GM18508 (cell line): ENCODE measurements around the gene ZBTB8A.
"Not testable (repeated sequence)": the region's sequence is repeated elsewhere in the genome, so short reads cannot be mapped to it uniquely, and the experiment has no call there.

ENCODE experiments used
- ATAC-seq: cut with Tn5 transposase; IDR thresholded peaks from one replicate; pipeline ENCODE4 v1.9.1; 2021; ENCODE audit warnings: moderate number of reproducible peaks; ENCODE audit not compliant: insufficient read depth, unreplicated experiment

ZBTB8A gene

DNA sequence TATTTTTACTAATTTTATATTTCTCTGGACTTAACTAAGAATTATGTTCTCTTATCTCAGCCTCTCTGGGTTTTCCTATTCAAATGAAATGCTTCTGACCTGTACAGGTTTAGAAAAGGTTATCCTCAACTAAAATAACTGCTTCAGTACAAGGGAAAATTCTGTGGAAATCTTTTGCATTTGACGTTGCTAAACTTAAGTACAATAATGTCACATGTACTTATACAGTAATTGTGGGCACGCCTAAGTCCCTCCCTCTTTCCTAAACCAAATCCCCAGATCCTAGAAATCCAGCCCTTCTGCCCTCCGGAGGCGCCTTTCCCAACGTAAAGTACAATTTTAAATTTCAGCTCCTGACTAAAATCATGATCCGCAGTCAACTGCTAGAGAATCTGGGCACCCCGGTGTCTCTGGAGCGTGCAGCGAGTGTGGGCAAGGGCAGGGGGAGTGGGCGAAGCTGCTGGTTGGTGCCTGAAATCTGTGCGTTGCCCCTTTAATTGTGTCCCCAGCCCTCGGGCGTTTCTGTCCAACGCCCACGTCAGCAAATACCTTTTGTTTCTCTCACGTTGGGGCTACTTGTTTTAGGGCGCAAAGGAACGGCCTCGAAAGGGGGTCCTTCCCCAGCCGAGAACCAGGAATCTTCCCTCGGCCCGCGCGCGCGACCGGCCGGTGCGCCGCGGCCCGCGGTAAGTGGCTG is at the start of gene ZBTB8A:
Gene ZBTB8A (plus strand): TSS at position 541 of the 697 bp plus-strand sequence. CDS start 53,505 bp downstream, outside the sequence.
- no peak for ATAC-seq

DNA sequence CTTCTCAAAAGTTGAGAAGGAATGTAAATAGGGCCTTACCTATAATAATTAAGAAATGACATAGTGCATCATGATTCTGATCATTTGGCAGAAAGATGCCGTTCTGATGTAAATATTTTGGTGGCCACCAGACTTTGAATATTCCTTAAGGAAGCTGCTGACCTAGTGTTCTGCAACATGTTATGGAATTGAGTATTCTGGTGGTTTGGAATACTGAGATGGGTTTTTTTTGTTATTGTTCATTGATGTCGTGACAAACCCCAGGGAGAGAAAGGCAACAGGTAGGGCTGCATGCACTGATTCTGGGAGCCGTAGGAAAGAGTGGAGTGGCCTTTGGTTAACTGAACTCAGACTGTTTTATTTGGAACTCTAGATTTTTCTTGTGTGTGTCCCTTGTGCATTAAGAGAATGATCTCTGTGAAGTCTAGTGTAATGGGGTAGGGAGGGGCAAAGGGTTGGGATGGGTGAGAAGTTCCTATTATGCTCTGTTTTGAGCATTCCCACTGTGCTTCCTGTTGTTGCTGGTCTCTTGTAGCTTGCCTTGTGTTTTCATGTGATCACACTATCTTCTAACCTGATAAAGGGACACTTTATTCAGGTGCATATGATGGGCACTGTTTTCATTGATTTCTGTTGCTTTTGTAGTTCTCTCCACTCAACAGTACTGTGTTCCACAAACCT is 49.3 kb upstream of the ZBTB8A start:
- ATAC-seq: no peak

GRCh38 chr1:32491386-32491785 is 47.8 kb upstream of the ZBTB8A start:
- no peak for ATAC-seq

DNA sequence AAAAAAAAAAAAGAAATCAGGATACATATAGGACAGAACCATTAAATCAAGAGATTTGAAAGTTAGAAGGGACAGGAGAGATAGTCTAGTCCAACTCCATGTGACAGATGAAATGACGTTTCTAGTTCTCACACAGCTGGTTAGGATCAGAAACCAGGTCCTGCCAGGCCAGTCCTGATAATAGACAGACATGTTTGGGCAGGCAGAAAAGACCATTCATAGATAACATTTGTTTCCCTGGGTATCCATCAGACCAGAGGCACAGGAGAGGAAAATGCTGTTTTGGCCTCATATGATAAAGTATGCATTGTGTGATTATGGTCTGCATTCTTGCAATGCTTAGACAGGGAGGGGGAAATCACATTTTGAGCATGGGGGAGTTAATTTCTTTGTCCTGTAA is 45.0 kb upstream of the ZBTB8A start:
- no peak for ATAC-seq

GRCh38 chr1:32494711-32495337 is 44.4 kb upstream of the ZBTB8A start:
- no peak for ATAC-seq

- ATAC-seq: no peak
These were observed 43.1 kb upstream of the ZBTB8A start for GRCh38 chr1:32496127-32496526.

GRCh38 chr1:32498751-32499150 is 40.5 kb upstream of the ZBTB8A start:
- ATAC-seq: no peak

DNA sequence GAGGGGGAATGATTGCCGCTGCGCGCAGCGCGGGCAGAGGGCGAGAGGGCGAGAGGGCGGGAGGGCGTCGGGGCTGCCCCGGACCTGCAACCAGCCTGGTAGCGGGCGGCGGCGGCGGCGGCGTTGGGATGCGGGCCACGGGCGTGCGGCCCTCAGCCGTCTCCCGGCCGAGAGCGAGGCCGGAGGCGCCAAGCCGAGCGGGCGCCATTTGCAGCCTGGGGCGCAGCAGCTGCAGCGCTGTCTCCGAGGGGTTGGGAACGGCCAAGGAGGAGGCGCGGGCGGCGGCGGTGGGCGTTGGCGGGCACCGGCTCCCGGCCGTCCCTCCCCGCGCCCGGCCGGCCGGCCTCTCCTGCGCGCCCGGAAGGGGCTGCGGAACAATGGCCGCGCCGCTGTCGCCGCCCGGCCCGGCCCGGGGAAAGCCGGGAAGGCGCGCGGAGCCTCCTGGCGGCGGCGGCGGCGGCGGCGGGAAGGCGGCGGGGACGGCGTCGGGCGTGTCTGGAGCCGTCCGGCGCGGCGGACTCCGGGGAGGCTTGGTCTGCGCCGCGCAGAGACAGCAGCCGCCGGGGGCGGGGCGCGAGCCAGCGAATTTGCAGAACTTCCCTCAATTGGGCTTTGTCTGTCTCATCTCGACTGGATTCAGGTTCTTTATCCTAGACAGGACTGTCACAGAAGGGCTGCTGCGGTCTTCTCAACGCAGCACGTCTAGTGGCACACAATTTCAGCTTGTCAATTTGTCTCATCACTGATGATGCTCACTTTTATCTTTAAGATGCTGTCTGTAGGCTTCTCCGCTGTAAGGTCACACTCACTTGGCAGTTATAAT is 38.6 kb upstream of the ZBTB8A start:
- no peak for ATAC-seq

DNA sequence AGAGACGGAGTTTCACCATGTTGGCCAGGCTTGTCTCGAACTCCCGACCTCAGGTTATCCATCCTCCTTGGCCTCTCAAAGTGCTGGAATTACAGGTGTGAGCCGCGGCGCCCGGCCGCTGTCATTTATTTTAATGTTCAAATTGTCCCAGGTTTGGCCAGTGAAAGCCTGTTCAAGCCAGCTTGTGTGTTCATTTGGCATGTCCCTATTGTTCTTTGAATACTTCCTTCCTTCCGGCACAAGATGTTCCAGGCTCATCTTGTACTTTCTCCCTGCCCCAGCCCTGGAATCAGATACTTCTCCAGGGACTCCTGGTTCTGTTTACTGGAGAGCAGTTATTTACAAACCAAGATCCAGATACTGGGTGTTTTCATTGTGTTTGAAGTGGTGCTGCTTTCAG is 37.4 kb upstream of the ZBTB8A start:
- ATAC-seq: no peak

GRCh38 chr1:32503153-32503552 is 36.1 kb upstream of the ZBTB8A start:
- no peak for ATAC-seq

- ATAC-seq: no peak
These were observed 32.2 kb upstream of the ZBTB8A start for GRCh38 chr1:32507021-32507420.

GRCh38 chr1:32508761-32509160 is 30.5 kb upstream of the ZBTB8A start:
- no peak for ATAC-seq

DNA sequence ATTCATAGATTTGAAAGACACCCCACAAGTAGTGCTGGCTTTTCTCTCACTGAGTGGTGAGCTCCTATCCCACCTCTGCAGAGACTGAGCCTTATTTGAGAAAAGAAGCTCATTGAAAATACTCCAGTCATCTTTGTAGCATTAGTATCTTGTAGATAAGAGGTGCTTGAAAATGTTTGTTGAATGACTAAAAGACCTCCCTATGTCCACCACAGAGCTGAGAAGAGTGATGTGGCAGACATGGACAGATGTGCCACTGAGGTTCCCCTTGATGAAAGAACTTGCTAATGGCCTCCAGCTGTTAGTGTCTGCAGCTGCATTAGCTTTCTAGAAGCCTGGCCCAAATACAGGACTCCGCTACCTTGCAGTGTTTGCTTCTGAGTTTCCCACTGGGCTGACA is 29.3 kb upstream of the ZBTB8A start:
- ATAC-seq: no peak

- ATAC-seq: no peak
These were observed 22.8 kb upstream of the ZBTB8A start for GRCh38 chr1:32516402-32516801.

DNA sequence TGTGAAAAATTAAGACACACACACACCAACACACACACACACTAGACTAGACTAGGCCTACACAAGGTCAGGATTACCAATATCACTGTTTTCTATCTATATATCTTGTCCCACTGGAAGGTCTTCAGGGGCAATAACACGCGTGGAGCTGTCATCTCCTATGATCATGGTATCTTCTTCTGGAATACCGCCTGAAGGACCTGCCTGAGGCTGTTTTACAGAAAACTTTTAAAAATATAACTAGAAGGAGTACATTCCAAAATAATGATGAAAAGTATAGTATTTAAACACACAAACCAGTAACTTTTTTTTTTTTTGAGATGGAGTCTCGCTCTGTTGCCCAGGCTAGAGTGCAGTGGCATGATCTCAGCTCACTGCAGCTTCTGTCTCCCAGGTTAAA is 20.3 kb upstream of the ZBTB8A start:
- ATAC-seq: no peak

GRCh38 chr1:32521165-32521564 is 18.1 kb upstream of the ZBTB8A start:
- no peak for ATAC-seq

GRCh38 chr1:32525053-32525452 is 14.2 kb upstream of the ZBTB8A start:
- no peak for ATAC-seq

DNA sequence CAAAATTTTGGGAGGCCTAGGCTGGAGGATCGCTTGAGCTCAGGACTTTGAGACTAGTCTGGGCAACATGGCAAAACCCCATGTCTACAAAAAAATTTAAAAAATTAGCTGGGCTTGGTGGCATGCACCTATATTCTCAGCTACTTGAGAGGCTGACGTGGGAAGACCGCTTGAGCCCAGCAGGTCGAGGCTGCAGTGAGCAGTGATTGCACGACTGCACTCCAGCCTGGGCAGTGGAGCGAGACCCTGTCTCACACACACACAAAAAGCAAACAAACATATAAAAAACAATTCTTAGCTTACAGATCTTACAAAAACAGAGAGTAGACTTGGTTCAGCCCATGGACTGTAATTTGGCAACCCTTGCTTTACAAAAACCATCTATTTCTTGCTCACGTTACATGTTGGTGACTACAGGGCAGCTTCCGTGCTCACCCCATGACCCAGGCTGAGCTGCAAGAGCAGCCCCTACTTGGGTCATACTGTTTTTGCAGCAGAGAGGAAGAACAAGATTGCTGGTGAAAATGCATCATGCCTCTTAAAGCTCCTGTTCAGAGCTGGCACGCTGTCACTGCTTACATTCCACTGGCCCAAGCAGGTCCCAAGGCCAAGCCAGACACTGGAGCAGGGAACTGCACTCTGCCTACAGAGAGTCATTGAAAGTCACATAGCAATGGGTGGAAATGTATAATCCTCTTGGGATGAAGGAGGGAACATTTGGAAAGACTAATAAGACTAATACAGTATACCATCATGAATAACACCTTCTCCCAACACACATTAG is 13.4 kb upstream of the ZBTB8A start:
- no peak for ATAC-seq

DNA sequence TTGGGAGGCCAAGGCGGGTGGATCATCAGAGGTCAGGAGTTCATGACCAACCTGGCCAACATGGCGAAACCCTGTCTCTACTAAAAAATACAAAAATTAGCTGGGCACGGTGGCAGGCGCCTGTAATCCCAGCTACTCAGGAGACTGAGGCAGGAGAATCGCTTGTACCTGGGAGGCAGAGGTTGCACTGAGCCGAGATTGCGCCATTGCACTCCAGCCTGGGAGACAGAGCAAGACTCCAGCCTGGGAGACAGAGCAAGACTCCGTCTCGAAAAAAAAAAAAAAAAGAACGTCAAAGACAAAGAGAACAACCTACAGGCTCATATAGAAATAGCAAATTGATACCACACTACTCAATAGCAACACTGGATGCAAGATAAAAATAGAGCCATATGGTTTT is 10.7 kb upstream of the ZBTB8A start:
- not testable (repeated sequence) for ATAC-seq

DNA sequence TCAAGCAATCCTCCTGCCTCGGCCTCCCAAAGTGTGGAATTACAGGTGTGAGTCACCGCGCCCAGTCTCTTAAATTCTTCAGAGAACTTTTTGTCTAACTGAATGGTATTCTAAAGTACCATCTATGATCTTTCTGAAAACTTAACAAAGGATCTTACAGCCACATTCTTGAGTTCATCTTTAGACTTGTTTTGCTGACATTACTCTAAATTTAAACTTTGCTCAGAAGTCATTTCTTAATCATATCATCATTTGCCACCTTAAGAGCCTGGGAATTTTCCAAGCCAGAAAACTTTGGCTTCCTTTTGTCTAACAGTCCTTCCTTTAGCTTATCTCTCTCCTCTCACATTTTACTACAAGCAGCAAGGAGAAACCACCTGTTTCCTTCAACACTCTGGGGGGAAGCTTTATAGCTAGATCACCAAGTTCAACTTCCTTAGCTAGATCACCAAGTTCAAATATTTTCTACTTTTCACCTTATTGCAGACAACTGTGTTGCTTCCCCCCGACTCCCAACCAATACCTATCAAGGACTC is 5.4 kb upstream of the ZBTB8A start:
- ATAC-seq: no peak
